ENCODE data around the gene TPPP2.

Gene TPPP2

GRCh38 chr14:21068521-21069387, 38.7 kb downstream of the TPPP2 start:
- H3K4me3 ChIP-seq (ENCODE audit: low read length) = peak overlapping the region; percentile 72
- DNase-seq (ENCODE audit: low read depth) = peak; percentile 48
- TF ChIP-seq CTCF (conservative IDR thresholded peaks at IDR 0.05; ENCODE audit: low read length) = peak; percentile 74

DNA sequence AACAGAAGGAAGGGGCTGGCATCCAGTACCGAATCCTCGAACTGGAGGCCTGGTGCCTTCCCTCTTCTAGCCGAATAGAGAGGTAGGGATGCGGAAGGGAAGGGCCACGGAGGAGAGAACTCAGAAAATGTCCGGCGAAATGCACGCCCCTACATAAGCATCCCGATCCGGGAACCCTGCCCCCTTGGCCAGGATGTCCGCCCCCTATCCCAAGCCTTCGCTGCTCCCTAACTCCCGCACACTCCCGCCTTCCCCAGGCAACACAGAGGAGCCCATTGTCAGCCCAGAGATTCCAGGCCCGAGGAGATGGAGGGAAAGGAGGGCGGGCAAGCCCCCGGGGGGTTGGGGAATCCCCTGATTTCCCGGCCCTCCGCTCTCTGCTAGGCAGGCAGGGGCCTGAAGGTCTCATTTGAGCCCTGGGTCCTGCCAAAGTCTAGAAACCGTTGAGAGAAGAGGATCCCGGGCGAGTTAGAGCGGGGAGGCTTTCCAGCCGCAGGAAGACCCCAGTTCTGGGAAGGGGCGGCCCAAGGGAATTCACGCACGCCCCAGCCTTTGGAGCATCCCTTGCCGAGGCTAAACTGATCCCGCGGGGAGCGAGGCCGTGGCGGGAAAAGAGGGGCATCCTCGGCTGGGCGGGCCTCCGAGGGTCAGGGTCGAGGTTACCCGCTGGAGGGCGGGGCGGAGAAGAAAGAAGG, 39.5 kb downstream of the TPPP2 start:
- peak overlapping the region; percentile 72 for H3K4me3 ChIP-seq (ENCODE audit: low read length)
- DNase-seq (ENCODE audit: low read depth) = peak; percentile 37
- no peak for TF ChIP-seq CTCF (conservative IDR thresholded peaks at IDR 0.05; ENCODE audit: low read length)

DNA sequence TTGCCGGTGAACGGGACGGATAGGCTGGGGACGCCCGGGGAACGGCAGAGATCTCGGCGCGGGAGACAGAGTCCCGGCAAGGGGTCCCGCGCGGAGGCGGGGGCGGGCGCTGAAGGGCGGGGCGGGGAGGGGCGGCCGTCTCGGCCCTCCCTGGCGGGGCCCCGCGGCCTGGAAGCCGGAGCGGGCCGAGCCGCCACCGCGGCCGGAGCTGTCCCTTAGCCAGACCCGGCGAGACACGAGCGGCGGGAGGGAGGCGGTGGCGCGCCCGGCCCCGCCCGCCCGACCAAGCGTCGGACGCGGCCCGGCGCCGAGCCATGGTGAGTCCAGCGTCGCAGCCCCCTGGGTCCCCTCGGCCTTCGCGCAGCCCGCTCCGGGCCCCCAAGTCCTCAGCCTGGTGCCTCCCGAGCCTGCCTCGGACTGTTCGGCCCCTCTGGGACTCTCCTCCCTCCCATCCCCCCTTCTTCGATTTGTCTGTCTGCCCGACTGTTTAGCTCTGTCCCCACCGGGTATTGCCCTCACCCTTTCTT, 40.1 kb downstream of the TPPP2 start, which contains the start of gene ARHGEF40:
ARHGEF40 (plus strand) TSS at position 222 of the 527 bp plus-strand sequence; CDS start at position 315, 93 bp downstream.
- peak; percentile 56 for DNase-seq (ENCODE audit: low read depth)

DNA sequence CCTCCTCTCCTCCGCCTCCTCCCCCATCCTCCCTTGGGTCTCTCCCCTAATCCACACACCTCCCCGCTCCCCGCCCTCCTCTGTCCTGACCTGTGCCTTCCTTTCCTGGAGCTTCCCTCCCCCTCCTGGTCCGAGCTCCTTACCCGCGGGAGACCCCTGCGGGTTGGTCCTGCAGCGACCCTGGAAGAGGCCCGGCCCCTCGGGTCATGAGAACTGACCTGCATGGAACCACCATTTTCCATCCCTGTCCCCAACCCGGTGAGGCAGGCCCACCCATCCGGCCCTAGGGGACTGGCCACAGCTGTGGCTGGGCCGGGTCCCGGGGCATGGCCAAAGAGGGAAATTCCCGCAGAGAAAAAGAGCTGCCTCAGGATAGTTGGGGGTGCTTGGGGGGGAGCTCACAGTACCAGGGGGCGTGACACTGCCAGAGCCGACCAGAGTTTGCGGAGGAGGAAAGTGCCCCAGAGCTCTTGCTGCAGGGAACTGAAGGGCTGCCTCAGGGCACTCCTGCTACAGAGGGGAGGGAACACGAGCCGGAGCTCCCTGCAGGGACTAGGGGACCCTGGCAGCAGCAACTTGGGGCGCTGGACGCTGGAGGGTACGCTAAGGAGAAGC, 40.7 kb downstream of the TPPP2 start:
- DNase-seq (ENCODE audit: low read depth) = peak; percentile 40
- H3K4me3 ChIP-seq (ENCODE audit: low read length) = peak overlapping the region; percentile 72
- no peak for TF ChIP-seq CTCF (conservative IDR thresholded peaks at IDR 0.05; ENCODE audit: low read length)

More for the DNA sequence above, 40.1 kb downstream of the TPPP2 start, which contains the start of gene ARHGEF40:
- no peak for TF ChIP-seq CTCF (conservative IDR thresholded peaks at IDR 0.05; ENCODE audit: low read length)
- H3K4me3 ChIP-seq (ENCODE audit: low read length) = peak within 1 kb of the TSS; percentile 72

- DNase-seq (ENCODE audit: low read depth) = peak; percentile 96
- H3K4me3 ChIP-seq (ENCODE audit: low read length) = peak overlapping the region; percentile 72
- no peak; the same call in 1 of the 2 replicates for TF ChIP-seq CTCF (conservative IDR thresholded peaks at IDR 0.05; ENCODE audit: low read length)
These were observed 41.4 kb downstream of the TPPP2 start for GRCh38 chr14:21071225-21072030.

GRCh38 chr14:21072031-21072473, 42.0 kb downstream of the TPPP2 start:
- peak overlapping the region; percentile 72 for H3K4me3 ChIP-seq (ENCODE audit: low read length)
- peak; percentile 86 for DNase-seq (ENCODE audit: low read depth)
- peak; percentile 47 for TF ChIP-seq CTCF (conservative IDR thresholded peaks at IDR 0.05; ENCODE audit: low read length)

Measured in AG10803 (cell line).